ENCODE results near the gene DCK.

Gene DCK

GRCh38 chr4:71062436-71062835 is 69.0 kb downstream of the DCK start:
- TF ChIP-seq YY1 (IDR thresholded peaks at IDR 0.05; ENCODE audit: low read depth) (no peak), TCF12 (IDR thresholded peaks at IDR 0.05; ENCODE audit: low read depth) (no peak), FOXM1 (IDR thresholded peaks at IDR 0.05; ENCODE audit: borderline replicate concordance, low read depth) (no peak), MAX (IDR thresholded peaks at IDR 0.05) (no peak)

- TF ChIP-seq YY1 (IDR thresholded peaks at IDR 0.05; ENCODE audit: low read depth) (no peak), ZBTB7A (IDR thresholded peaks at IDR 0.05; ENCODE audit: low read depth) (no peak), MAX (IDR thresholded peaks at IDR 0.05) (no peak), NFIC (IDR thresholded peaks at IDR 0.05) (no peak), TAF1 (IDR thresholded peaks at IDR 0.05; ENCODE audit: low read depth) (no peak), REST (IDR thresholded peaks at IDR 0.05; ENCODE audit: low read depth) (no peak), CREB1 (IDR thresholded peaks at IDR 0.05; ENCODE audit: low read depth) (no peak), CEBPB (IDR thresholded peaks at IDR 0.05) (no peak), TCF12 (IDR thresholded peaks at IDR 0.05; ENCODE audit: low read depth) (no peak), EP300 (IDR thresholded peaks at IDR 0.05; ENCODE audit: borderline replicate concordance) (no peak), TEAD4 (IDR thresholded peaks at IDR 0.05) (no peak), FOXM1 (IDR thresholded peaks at IDR 0.05; ENCODE audit: borderline replicate concordance, low read depth) (no peak)
Measured at GRCh38 chr4:71063711-71064110, 70.3 kb downstream of the DCK start.

GRCh38 chr4:71064521-71064920 is 71.1 kb downstream of the DCK start:
- no peak for TF ChIP-seq FOXM1 (IDR thresholded peaks at IDR 0.05; ENCODE audit: borderline replicate concordance, low read depth)
- no peak for TF ChIP-seq TEAD4 (IDR thresholded peaks at IDR 0.05)

- TF ChIP-seq TAF1 (IDR thresholded peaks at IDR 0.05; ENCODE audit: low read depth) (no peak), CEBPB (IDR thresholded peaks at IDR 0.05) (no peak), TEAD4 (IDR thresholded peaks at IDR 0.05) (no peak), YY1 (IDR thresholded peaks at IDR 0.05; ENCODE audit: low read depth) (no peak), CREB1 (IDR thresholded peaks at IDR 0.05; ENCODE audit: low read depth) (no peak), TCF12 (IDR thresholded peaks at IDR 0.05; ENCODE audit: low read depth) (no peak), ZBTB7A (IDR thresholded peaks at IDR 0.05; ENCODE audit: low read depth) (no peak), USF1 (IDR thresholded peaks at IDR 0.05) (no peak), EGR1 (IDR thresholded peaks at IDR 0.05) (no peak), FOXM1 (IDR thresholded peaks at IDR 0.05; ENCODE audit: borderline replicate concordance, low read depth) (no peak), EP300 (IDR thresholded peaks at IDR 0.05; ENCODE audit: borderline replicate concordance) (no peak), REST (IDR thresholded peaks at IDR 0.05; ENCODE audit: low read depth) (no peak), MAX (IDR thresholded peaks at IDR 0.05) (no peak), RAD21 (IDR thresholded peaks at IDR 0.05; ENCODE audit: low read depth) (no peak), NFIC (IDR thresholded peaks at IDR 0.05) (no peak)
Measured at GRCh38 chr4:71065991-71066510, 72.6 kb downstream of the DCK start.

GRCh38 chr4:71066737-71067716 is 73.6 kb downstream of the DCK start:
- TF ChIP-seq EGR1 (IDR thresholded peaks at IDR 0.05): no peak
- TF ChIP-seq RAD21 (IDR thresholded peaks at IDR 0.05; ENCODE audit: low read depth): no peak

GRCh38 chr4:71069063-71069462 is 75.6 kb downstream of the DCK start:
- TF ChIP-seq MAX (IDR thresholded peaks at IDR 0.05) (no peak), CEBPB (IDR thresholded peaks at IDR 0.05) (no peak), CREB1 (IDR thresholded peaks at IDR 0.05; ENCODE audit: low read depth) (no peak), USF1 (IDR thresholded peaks at IDR 0.05) (no peak), YY1 (IDR thresholded peaks at IDR 0.05; ENCODE audit: low read depth) (no peak), RAD21 (IDR thresholded peaks at IDR 0.05; ENCODE audit: low read depth) (no peak), TAF1 (IDR thresholded peaks at IDR 0.05; ENCODE audit: low read depth) (no peak), TCF12 (IDR thresholded peaks at IDR 0.05; ENCODE audit: low read depth) (no peak), FOXM1 (IDR thresholded peaks at IDR 0.05; ENCODE audit: borderline replicate concordance, low read depth) (no peak), EGR1 (IDR thresholded peaks at IDR 0.05) (no peak)
